Posterior cingulate gyrus (tissue), 11 donors: ENCODE results near the gene KCNIP4.
A peak's percentile ranks its signal among the peaks of the same experiment; 100 is the strongest.

Experiments used
- DNase-seq, 10 donors: peaks; one replicate each; pipeline versions ENCODE4 v3.0.0 to v3.0.0-alpha.2; 2020 to 2021; ENCODE audit warnings: mixed read lengths in 3 of 10
- intact Hi-C: fragments of 100-400 bp; cut with DNase I; formaldehyde crosslinking; loops from one replicate; pipeline ENCODE4 v1.15.1; 2023

The KCNIP4 gene

DNA sequence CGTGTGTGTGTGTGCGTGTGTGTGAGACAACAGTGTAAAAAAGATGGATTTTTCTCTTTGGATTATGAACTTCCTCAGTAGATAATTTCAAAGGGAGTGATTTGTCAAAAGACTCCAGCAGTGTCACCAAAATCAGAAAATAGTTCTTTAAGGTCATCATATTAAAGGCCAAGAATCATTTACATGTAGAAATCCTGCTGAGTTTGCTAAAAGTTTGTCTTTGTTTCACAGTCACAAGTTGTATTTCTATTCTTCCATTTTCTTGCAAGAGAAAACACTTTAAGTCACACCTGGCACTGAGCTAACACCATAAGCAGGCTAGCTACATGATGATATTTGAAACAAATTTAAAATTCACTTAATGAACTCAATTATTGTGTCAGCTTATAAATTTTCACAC is 1025.6 kb downstream of the KCNIP4 start:
- no peak for DNase-seq
- intact Hi-C loops, result no loop called here

DNA sequence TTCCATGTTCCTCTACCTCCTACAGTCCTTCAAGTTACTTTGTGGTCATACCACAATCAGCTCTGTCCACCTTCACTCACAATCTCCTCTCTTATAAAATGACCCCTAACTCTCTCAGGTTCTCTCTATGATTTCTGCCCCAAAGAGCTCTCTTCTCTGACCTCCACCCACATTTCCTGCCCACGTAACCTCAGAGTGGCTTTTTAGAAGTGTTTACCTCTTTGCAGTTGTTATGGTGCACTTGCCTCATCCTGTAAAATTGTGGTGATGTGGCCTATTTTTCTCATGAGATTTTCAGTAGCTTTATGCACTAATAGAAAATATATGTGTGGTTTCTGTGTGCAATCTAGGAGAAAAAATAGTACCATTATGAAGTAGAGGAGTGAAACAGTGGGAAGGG is 1032.5 kb downstream of the KCNIP4 start:
- no peak for DNase-seq
- intact Hi-C loops, result no loop called here

DNA sequence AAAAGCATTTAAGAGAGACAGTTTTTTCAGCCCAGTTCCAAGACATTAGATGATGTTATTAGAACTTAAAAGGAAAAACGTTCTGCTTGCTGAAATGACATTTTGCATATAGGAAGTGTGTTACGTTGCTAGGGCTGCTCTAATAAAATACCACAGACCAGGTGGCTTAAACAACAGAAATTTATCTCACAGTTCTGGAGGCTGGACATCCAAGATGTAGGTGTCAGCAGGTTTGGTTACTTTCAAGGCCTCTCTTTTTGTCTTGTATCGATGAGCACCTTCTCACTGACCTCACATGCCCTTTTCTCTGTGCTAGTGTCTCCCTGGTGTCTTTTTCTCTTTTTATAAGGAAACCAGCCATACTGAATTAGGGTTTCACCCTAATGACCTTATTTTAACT is 1043.6 kb downstream of the KCNIP4 start:
- intact Hi-C loops, result no loop called here
- no peak for DNase-seq

DNA sequence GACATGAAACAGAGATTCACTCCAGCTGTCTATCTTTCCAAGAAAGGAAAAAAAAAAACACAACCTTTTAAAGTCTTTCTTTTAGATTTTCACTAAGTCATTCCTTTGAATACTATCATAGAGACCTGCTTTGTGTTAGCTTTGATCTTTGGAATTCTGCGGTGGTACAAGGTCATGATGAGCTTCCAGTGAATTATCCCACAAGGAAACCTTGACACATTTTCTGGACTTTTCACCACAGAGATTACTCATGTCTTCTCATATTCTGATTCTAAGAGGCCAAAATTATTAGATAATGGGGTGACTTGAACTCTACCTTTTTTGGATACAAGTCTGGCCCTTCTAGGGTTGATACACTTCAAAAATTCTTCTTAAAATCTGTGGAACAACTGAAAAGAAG is 1046.7 kb downstream of the KCNIP4 start:
- DNase-seq, result no peak
- intact Hi-C loops, result no loop called here

DNA sequence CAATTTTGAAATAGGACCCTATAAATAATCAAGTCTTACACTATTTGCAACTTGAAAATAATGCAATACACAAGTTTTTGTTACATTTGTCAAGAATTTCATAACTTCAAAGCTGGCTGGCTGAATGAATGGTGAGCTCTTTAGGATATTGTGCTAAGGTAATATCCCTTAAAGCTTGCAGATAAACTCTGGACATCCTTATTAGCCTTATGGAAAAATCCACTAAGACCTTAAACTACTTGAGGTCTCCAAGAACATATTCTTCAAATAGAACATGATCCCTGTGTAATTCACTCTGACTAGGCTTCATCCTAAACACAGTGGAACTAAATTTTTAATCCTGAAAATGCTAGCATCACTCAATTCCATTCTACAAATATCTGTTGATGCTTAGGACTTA is 1049.0 kb downstream of the KCNIP4 start:
- DNase-seq, result no peak
- intact Hi-C loops, result no loop called here

DNA sequence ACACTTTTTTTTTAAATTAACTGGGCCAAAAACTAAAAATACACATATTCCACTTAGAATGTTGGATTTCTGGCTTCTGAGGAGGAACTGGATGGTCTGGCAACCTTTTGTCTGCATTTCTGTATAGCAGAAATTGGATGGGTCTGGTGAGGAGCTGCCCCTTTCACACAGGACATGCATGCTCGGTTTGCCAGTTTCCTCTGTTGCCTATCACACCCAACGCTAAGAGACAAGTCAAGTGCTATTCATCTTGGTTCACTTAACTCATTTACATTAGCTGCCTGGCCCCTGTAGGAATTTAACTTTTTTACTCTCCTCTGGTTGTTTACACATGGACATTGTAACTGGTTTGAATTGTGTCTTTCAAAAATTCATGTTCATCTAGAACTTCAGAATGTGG is 1052.6 kb downstream of the KCNIP4 start:
- intact Hi-C loops, result no loop called here
- DNase-seq, result no peak

DNA sequence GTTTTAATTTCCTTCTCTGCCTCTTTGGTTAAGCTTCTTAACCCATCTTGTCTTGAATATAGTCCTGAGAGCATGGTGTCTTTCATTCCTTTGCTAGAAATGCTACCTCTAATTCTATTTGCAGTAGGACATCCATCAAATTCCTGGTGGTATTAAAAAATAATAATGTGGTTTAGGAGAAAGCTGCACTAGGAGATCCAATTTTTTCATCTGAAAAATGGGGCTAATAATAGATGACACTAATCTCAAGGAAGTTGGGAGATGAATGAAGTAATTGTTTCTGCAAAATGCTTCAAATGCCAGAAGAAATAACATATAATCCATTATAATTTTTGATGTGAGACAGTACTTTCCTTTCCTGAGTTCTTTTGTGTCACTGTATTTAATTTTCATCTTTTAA is 1053.4 kb downstream of the KCNIP4 start:
- intact Hi-C loops, result no loop called here
- DNase-seq, result no peak

DNA sequence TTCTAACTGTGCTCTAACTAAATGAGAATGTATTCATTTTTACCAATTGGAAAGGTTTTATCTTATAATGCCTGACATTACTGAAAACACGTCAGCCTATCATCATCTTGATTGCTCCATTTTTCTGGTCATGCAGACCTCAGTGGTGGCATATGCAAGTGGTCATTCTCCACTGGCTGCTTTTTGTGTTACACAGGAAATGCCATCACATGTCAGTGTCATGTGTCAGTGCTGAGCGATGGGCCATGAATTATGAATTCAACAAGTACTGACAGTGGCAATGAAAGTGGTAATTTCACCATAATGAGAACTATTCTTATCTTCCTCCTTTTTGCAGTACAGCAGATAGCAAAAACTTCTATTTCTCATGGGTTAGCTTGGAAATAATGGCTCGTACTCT is 1057.8 kb downstream of the KCNIP4 start:
- intact Hi-C loops, result no loop called here
- no peak for DNase-seq

DNA sequence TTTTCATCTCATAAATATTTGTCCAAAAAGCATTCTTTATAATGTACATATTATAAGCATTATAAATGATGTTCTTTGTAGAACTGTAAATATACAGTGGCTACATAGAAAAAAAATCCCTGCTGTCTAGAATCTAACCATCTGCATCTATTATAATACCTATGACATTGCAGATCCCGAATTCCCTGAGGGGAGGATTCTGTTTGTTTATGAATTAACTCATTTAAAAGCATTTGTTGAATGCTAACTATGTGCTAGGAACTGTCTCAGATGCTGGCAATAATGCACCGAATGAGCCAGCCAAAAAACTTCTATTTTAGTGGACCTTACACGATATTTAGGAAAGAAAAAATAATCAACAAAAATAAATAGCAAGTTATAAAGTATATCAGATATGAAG is 1058.7 kb downstream of the KCNIP4 start:
- DNase-seq, result no peak
- intact Hi-C loops, result no loop called here

DNA sequence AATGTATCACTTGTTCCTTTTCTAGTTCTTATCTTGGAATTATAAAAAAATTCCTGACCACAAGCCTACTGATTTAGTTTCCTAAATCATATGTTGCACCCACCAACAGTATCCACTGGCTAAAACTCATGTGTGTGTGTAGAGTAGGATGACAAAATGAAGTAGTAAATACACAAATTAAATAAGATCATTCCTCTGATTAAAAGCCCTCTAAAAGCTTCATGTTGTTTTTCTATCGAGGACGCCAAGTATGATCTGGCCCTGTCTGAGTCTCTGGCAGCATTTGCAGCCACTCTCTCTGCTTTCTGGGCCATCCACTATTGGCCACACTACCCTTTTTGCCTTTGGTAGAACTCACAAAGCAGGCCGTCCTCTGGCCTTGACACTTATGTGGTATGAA is 1064.9 kb downstream of the KCNIP4 start:
- no peak for DNase-seq
- intact Hi-C loops, result no loop called here

DNA sequence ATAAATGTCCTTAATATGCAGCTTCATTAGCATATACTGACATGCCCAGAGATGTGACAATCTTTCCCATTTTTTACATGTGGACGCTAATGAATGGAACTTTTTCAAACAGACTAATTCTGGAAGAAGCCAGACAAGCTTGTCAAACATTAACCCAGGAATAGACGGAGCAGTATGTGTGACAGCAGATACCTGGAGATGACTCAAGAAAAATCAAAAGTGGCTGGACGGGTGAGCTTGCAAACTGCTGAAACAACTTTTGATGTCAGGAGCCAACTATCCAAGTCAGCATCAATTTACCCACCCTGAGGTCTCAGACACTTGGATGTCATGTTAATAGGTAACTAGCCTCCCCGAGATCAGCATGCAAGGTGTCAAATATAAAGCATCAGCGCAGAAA is 1065.3 kb downstream of the KCNIP4 start:
- DNase-seq, result no peak
- intact Hi-C loops, result no loop called here

DNA sequence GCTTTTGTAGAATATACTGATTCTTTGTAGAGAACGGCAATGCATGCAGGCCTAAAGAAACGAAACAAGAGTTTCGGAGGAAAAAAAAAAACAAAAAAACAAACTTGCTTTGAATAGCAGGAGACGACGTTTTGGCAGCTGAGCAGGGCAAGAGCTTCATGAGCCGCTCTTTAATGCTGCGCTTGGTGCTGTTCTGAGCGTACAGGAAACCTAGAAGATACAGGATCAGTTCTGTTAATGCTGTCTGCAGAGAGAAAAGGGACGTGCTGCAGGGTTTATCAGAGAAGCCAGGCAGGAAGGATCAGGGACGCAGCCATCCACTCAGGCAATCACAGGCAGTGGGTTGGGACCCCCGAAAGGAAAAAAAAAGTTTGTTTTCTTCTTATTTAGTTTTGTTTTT is 1066.1 kb downstream of the KCNIP4 start:
- peak in 1 of 10 donors; percentile 45 for DNase-seq
- intact Hi-C loops, result no loop called here

DNA sequence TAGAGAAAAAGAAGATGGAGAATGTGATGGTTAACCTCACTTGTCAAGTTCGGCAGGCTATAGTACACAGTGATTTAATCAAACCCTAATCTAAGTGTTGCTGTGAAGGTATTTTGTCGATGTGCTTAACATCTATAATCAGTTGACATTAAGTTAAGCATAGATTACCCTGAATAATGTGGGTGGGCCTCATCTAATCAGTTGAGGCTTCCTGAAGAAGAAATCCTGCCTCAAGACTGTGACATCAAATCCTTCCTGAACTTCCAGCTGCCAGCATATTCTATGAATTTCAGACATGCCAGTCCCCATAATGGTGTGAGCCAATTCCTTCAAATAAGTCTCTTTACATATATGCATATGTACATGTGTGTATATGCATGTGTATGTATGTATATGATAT is 1066.9 kb downstream of the KCNIP4 start:
- intact Hi-C loops, result no loop called here

DNA sequence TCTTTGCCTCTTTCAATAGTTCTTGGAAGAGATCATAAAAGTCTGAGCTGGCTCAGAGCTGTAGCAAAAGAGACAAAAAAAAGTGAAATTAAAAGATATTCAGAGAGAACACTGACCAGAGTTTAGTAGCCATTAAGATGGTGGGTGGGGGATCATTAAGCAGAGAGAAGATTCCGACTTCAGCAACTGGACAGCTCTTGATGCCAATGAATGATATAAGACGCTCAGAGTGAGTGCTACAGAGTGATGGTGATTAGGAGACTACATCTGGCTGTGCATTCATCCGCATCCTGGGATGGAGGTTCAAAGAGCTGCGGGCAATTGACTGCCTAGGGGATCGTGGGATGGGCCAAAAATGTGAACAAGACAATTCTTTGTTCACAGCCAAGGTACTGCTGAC is 1069.8 kb downstream of the KCNIP4 start:
- no peak for DNase-seq
- intact Hi-C loops, result no loop called here

More for the DNA sequence above, 1066.9 kb downstream of the KCNIP4 start:
- no peak for DNase-seq

DNA sequence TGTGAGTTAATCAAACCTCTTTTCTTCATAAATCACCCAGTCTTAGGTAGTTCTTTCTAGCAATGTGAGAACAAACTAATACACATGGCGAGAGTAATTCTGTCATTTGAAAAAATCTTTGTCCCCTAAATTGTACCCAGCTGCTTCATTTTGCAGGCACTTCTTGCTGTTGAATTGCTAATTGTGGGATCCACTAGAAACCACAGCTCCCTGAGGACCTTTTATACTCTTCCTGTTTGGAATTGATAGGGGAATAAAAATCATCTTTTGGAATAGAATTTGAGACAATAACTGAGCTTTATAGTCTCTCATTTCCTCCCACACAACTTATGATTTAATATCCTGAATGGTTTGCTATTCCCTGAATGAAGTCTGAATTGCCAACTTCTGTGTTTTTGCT is 1078.1 kb downstream of the KCNIP4 start:
- no peak for DNase-seq
- intact Hi-C loops, result no loop called here

DNA sequence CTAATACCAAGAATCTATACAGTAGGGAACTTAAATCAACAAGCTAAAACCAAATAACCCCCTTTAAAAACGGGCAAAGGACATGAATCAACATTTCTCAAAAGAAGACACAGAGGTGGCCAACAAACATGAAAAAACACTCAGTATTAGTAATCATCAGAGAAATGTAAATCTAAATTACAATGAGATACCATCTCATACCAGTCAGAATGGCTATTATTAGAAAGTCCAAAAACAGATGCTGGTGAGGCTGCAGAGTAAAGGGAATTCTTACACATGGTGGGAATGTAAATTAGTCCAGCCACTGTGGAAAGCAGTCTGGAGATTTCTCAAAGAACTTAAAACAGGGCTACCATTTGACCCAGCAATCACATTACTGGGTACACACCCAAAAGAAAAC is 1080.5 kb downstream of the KCNIP4 start:
- intact Hi-C loops, result no loop called here
- no peak for DNase-seq

DNA sequence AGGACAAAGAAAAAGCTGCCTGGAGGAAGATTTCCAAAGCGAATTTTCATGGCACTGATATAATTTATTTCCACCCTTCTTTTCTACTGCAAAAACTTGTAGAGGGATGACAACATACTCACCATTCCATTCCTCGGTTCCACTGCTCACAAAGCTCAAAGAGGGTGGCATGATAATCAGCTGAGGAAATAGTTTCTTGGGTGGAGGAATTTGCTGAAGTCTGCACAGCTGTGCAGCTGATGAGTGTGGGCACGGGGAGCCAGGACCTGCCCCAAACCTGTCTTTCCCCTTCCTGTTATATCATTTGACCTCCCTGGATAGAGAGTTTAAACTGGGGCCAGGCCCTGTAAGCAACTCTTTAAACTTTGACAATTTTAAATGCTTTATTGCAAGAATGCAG is 1087.7 kb downstream of the KCNIP4 start:
- intact Hi-C loops, result no loop called here
- DNase-seq, result no peak

DNA sequence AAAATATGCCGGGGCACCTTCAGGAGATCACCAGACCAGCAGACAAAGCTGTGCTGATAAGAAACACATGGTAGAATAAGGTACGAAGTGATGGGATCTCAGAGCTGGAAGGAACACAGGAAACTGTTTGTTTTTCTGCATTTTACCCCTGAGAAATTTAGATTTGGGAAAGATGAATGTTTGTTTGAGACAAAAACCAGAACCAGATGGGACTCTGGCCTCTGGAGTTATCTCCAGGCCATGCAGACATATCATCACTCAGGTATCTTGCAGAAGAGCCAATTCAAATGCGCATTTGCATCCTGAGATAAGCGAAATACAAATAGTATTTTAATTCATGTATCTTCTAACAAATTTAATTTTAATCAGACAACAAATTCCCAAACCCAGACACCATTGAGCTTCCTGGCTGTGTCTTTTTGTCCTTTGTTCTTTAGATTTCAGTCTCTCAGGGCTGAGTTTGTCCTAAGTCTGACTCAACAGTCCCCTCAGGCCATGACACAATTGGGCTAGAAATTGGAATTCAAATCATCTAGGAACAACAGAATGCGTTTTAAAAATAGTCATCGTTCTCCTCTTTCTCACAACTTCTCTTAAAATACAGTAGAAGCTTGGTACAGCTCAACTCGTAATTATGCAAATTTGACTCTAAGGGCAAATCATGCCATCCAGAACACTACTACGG is 1089.3 kb downstream of the KCNIP4 start:
- intact Hi-C loops, result no loop called here
- DNase-seq, result no peak

DNA sequence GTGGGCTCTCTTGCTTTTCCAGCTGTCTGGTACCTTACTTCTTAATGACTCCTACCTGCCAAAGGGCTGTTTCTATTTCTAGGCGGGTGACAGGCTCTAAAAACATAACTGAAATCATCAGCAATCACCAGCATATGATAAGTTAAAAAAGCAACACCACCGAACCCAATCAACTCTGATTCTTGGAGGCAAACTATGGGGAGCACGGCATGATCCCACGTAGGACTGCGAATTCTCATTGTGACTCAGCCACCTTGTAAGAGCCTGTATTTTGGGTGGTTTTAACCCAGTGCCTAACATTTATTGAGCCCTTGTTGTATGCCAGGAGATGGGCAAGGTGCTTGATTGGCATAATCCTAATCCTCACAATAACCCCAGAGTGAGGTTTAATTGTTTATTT is 1091.5 kb downstream of the KCNIP4 start:
- intact Hi-C loops, result no loop called here
- DNase-seq, result no peak

DNA sequence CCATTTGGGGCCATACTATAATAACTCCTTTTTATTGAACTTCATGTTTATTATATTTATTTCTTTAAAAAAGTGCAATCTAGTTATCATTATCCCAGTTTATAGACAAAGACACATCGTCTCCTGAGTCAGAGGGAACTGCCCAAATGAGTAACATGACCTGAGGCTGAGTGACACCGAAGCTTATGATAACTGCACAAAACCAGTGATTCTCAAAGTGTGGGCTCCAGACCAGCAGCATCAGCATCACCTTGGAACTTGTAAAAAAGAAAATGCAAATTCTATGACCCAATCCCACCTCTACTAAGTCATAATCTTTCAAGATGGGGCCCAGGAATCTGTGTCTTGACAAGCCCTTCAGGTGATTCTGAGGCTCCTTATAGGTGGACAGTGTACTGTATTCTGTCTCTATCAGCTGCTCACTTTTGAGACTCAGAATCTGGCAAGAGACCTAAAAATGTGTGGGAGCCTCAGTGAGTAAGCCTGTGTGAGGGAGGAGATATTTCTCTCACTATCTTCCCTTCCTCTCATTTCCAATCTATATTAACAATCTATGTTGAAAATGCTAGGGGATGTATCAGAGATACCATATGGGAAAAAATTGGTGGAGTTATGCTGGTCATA is 1101.3 kb downstream of the KCNIP4 start:
- DNase-seq, result no peak
- intact Hi-C loops, result no loop called here

DNA sequence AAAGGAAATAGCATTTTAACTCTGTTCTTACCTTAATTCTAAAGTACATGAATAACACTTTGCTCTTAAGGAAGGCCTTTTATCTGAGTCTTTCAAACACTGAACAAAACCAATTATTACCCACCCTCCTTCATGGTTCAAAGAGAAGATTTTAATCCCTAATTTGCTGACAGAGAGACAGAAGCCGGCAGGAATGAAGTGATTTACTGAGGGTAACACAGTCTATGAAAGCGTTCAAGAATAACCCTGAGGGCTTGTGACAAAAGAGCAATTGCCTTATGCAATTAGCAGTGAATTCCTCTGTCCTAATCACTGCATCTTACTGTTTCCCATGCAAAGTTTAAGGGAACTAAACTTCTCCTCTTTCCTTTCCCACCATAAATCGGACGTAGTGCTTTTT is 1104.3 kb downstream of the KCNIP4 start:
- no peak for DNase-seq
- intact Hi-C loops, result no loop called here

DNA sequence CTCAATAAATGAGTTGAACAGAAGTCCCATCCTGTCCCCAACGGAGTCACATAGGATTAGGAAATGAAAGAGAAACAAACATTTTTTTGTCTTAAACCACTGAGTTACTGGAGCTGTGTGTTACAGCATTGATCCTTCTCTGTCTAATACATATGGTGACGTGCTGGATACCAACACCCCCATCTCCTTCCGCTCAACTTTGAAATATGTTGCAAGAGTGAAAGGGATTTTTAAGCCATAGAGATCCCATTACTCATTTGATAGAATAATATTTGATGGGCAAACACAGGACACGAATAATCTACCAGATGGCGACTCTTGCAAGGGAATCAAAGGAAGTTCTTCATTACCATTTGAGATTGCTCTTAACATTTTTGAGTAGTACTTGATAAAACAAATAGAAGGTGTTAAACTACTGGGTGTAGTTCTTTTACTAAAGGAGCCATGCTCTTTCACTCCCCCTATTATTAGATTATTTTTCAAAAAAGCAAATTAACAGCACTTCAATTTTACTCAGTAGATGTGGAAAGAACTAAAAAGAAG is 1107.9 kb downstream of the KCNIP4 start:
- DNase-seq, result no peak
- intact Hi-C loops, result no loop called here

DNA sequence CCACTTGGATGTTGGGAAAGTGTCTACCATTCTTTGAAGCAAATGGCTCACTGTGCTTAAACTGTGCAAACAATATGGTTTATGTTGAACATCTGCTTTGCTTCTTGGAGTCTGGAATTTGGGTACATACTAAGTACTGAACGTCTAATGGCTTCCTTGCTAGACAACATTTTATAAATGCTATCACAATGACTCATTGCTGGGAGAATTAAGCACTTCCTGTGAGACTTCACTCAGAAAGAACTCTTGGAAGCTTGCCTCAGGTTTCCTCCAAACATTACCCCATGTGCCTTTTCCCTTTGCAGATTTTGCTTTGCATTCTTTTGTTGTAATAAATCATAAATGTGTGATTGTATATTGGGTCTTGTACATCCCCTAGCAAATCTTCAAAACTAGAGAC is 1108.6 kb downstream of the KCNIP4 start:
- DNase-seq, result no peak
- intact Hi-C loops, result no loop called here
